ENCODE data around the gene PLEK. TPM values are rescaled to one million over a fixed set of nuclear protein-coding genes. Genes with fewer than 3 reads are reported as not detected.
"Not testable (repeated sequence)": the region's sequence is repeated elsewhere in the genome, so short reads cannot be mapped to it uniquely, and the experiment has no call there.

Gene PLEK
- total RNA-seq, 1 donor from 2014 or later, result 0.26 TPM

GRCh38 chr2:68363721-68364120 lies 1.4 kb upstream of the PLEK start:
- H3K36me3 Mint-ChIP-seq (ENCODE audit: low read depth), result peaks cover 2% of the 10 kb centered on the region
- H3K27ac Mint-ChIP-seq, result no peak overlapping the region
- intact Hi-C loops (cut with micrococcal nuclease), result loop anchor here (2.0 to 5.0 kb wide), 2 partner anchors 15 to 59 kb away; no protein-coding TSS in a partner anchor
- peaks cover 2% of the 10 kb centered on the region for H3K9me3 Mint-ChIP-seq
- no peak for DNase-seq
- H3K4me3 Mint-ChIP-seq, result no peak overlapping the region
- H3K4me1 Mint-ChIP-seq, result peaks cover 15% of the 10 kb centered on the region
- H3K27me3 Mint-ChIP-seq, result peaks cover 29% of the 10 kb centered on the region

DNA sequence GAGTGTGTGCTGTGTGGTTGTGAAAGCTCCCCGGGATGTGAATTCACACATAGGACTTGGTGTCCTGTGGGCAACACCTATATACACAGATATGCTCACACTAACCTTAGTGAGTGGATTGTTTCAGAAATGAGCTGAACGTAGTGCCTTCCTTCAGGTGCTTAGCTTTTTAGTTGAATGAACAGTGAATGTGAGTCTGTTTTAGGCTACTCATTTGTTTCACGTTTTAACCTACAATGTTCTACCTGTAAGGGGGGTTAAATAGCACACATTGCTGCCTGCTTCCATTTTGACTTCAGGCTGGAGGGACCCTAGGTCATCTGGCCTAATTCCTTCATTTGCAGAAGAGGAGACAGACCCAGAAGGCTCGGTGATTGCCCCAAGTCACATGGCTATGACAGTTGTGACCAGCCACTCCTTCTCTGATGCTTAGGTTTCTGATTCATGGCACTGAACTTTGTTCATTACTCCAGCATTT lies 1.0 kb downstream of the PLEK start:
- Mint-ChIP-seq H3K36me3 (ENCODE audit: low read depth) (peaks cover 2% of the 10 kb centered on the region), H3K27me3 (peaks cover 34% of the 10 kb centered on the region), H3K4me1 (peaks cover 17% of the 10 kb centered on the region), H3K9me3 (peaks cover 9% of the 10 kb centered on the region), H3K4me3 (no peak overlapping the region), H3K27ac (no peak overlapping the region)
- no peak for DNase-seq
- intact Hi-C loops (cut with micrococcal nuclease), result no loop called here

- intact Hi-C loops (cut with micrococcal nuclease), result no loop called here
- peaks cover 18% of the 10 kb centered on the region for H3K4me1 Mint-ChIP-seq
- no peak overlapping the region for H3K4me3 Mint-ChIP-seq
- peaks cover 9% of the 10 kb centered on the region for H3K9me3 Mint-ChIP-seq
- no peak for DNase-seq
- peaks cover 2% of the 10 kb centered on the region for H3K36me3 Mint-ChIP-seq (ENCODE audit: low read depth)
- H3K27me3 Mint-ChIP-seq, result peaks cover 36% of the 10 kb centered on the region
- no peak overlapping the region for H3K27ac Mint-ChIP-seq
These were observed 3.0 kb downstream of the PLEK start for GRCh38 chr2:68367953-68368653.

GRCh38 chr2:68368654-68369336 lies 3.7 kb downstream of the PLEK start:
- Mint-ChIP-seq H3K4me3 (no peak overlapping the region), H3K36me3 (ENCODE audit: low read depth) (peaks cover 2% of the 10 kb centered on the region), H3K27ac (no peak overlapping the region), H3K9me3 (peaks cover 9% of the 10 kb centered on the region), H3K4me1 (peaks cover 15% of the 10 kb centered on the region), H3K27me3 (peaks cover 36% of the 10 kb centered on the region)
- no peak for DNase-seq
- intact Hi-C loops (cut with micrococcal nuclease), result no loop called here

- no peak for DNase-seq
- Mint-ChIP-seq H3K4me1 (peaks cover 15% of the 10 kb centered on the region), H3K36me3 (ENCODE audit: low read depth) (peaks cover 2% of the 10 kb centered on the region), H3K27ac (no peak overlapping the region), H3K4me3 (no peak overlapping the region), H3K27me3 (peaks cover 39% of the 10 kb centered on the region), H3K9me3 (peaks cover 9% of the 10 kb centered on the region)
- intact Hi-C loops (cut with micrococcal nuclease), result no loop called here
These were observed 4.3 kb downstream of the PLEK start for GRCh38 chr2:68369337-68369734.

- no peak overlapping the region for H3K27ac Mint-ChIP-seq
- intact Hi-C loops (cut with micrococcal nuclease), result loop anchor here (2.0 kb wide), 1 partner anchor 16 kb away; no protein-coding TSS in a partner anchor
- peaks cover 46% of the 10 kb centered on the region for H3K27me3 Mint-ChIP-seq
- H3K4me3 Mint-ChIP-seq, result no peak overlapping the region
- H3K4me1 Mint-ChIP-seq, result peaks cover 12% of the 10 kb centered on the region
- no peak for DNase-seq
- peaks cover 9% of the 10 kb centered on the region for H3K9me3 Mint-ChIP-seq
- H3K36me3 Mint-ChIP-seq (ENCODE audit: low read depth), result peaks cover 2% of the 10 kb centered on the region
These were observed 6.1 kb downstream of the PLEK start for GRCh38 chr2:68371138-68371537.

DNA sequence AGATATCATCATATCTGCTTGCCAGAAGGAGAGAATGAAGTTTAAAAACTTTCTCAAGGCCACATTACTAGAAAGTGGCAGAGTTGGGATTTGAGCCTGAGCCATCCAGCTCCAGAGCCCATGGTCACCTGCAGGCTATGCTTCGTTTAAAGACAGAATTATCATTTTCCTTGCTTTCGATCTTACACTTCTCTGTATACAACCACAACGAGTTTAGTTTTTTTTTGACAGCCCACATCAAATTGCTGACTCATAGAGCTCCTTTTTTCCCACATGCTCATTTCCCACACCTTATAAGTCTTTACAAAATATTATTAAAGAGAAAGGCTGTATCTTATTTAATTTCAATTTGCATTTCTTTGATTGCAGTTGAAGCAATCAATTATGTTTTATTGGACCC lies 6.5 kb downstream of the PLEK start:
- intact Hi-C loops (cut with micrococcal nuclease), result loop anchor here (2.0 kb wide), 1 partner anchor 15 kb away; no protein-coding TSS in a partner anchor
- DNase-seq, result no peak
- no peak overlapping the region for H3K27ac Mint-ChIP-seq
- H3K9me3 Mint-ChIP-seq, result peaks cover 9% of the 10 kb centered on the region
- peaks cover 42% of the 10 kb centered on the region for H3K27me3 Mint-ChIP-seq
- no peak overlapping the region for H3K4me3 Mint-ChIP-seq
- H3K4me1 Mint-ChIP-seq, result peaks cover 12% of the 10 kb centered on the region
- H3K36me3 Mint-ChIP-seq (ENCODE audit: low read depth), result peaks cover 2% of the 10 kb centered on the region

DNA sequence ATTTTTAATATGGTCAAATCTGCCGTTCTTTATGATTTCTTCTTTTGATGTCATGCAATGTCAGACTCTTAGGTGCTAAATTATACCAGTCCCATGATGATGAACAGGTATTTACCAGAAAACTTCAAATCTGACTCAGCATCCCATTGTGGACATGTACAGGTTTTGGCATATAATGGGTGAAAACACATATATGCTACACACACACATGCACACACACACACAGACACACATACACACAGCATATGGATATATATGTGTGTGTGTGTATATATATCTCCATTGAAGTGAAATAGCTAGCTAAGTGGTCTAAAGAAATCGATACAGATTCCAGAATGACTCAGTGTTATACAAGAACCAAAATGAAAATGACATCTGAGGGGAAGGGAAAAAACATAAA lies 7.4 kb downstream of the PLEK start:
- intact Hi-C loops (cut with micrococcal nuclease), result no loop called here
- Mint-ChIP-seq H3K4me1 (peaks cover 12% of the 10 kb centered on the region), H3K9me3 (peaks cover 9% of the 10 kb centered on the region), H3K27ac (no peak overlapping the region), H3K27me3 (peaks cover 45% of the 10 kb centered on the region), H3K36me3 (ENCODE audit: low read depth) (peaks cover 2% of the 10 kb centered on the region), H3K4me3 (no peak overlapping the region)
- no peak for DNase-seq

- no peak for DNase-seq
- Mint-ChIP-seq H3K9me3 (peaks cover 5% of the 10 kb centered on the region), H3K27me3 (peaks cover 43% of the 10 kb centered on the region), H3K27ac (no peak overlapping the region), H3K4me1 (peaks cover 13% of the 10 kb centered on the region), H3K36me3 (ENCODE audit: low read depth) (no peaks in the 10 kb centered on the region), H3K4me3 (no peak overlapping the region)
- intact Hi-C loops (cut with micrococcal nuclease), result no loop called here
These were observed 9.1 kb downstream of the PLEK start for GRCh38 chr2:68374184-68374583.

- H3K4me1 Mint-ChIP-seq, result peaks cover 21% of the 10 kb centered on the region
These were observed 10.5 kb downstream of the PLEK start for GRCh38 chr2:68375582-68375981.

DNA sequence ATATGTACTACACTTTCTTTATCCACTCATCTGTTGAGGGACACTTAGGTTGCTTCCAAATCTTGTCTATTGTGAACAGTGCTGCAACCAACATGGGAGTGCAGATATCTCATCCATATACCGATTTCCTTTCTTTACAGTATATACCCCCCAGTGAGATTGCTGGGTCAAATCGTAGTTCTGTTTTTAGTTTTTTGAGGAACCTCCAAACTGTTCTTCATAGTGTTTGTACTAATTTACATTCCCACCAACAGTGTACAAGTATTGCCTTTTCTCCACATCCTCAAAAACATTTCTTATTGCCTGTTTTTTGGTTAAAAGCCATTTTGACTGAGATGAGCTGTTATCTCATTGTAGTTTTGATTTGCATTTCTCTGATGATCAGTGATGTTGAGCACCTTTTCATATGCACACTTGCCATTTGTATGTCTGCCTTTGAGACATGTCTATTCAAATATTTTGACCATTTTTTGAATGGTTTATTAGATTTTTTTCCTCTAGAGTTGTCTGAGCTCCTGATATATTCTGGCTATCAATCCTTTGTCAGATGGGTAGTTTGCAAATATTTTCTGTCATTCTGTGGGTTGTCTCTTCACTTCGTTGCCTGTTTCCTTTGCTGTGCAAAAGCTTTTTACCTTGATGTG lies 12.2 kb downstream of the PLEK start:
- peaks cover 15% of the 10 kb centered on the region for H3K4me1 Mint-ChIP-seq
- H3K9me3 Mint-ChIP-seq, result no peaks in the 10 kb centered on the region
- no peak for DNase-seq
- H3K27ac Mint-ChIP-seq, result no peak overlapping the region
- no peak overlapping the region for H3K4me3 Mint-ChIP-seq
- peaks cover 38% of the 10 kb centered on the region for H3K27me3 Mint-ChIP-seq
- H3K36me3 Mint-ChIP-seq (ENCODE audit: low read depth), result peaks cover 2% of the 10 kb centered on the region
- intact Hi-C loops (cut with micrococcal nuclease), result loop anchor here (5.0 kb wide), 1 partner anchor 175 kb away; no protein-coding TSS in a partner anchor

More at GRCh38 chr2:68375582-68375981, 10.5 kb downstream of the PLEK start:
- H3K27ac Mint-ChIP-seq, result no peak overlapping the region
- intact Hi-C loops (cut with micrococcal nuclease), result loop anchor here (5.0 kb wide), 1 partner anchor 173 kb away; no protein-coding TSS in a partner anchor
- H3K4me3 Mint-ChIP-seq, result no peak overlapping the region
- DNase-seq, result no peak
- H3K9me3 Mint-ChIP-seq, result no peaks in the 10 kb centered on the region
- peaks cover 2% of the 10 kb centered on the region for H3K36me3 Mint-ChIP-seq (ENCODE audit: low read depth)
- H3K27me3 Mint-ChIP-seq, result peaks cover 37% of the 10 kb centered on the region

GRCh38 chr2:68378779-68379178 lies 13.7 kb downstream of the PLEK start:
- not testable (repeated sequence) for H3K36me3 Mint-ChIP-seq (ENCODE audit: low read depth); H3K9me3 Mint-ChIP-seq; DNase-seq; H3K27ac Mint-ChIP-seq; H3K4me3 Mint-ChIP-seq
- intact Hi-C loops (cut with micrococcal nuclease), result loop anchor here (1.0 to 5.0 kb wide), 3 partner anchors 9 to 176 kb away; no protein-coding TSS in a partner anchor
- Mint-ChIP-seq H3K27me3 (peaks cover 41% of the 10 kb centered on the region), H3K4me1 (peaks cover 11% of the 10 kb centered on the region)

DNA sequence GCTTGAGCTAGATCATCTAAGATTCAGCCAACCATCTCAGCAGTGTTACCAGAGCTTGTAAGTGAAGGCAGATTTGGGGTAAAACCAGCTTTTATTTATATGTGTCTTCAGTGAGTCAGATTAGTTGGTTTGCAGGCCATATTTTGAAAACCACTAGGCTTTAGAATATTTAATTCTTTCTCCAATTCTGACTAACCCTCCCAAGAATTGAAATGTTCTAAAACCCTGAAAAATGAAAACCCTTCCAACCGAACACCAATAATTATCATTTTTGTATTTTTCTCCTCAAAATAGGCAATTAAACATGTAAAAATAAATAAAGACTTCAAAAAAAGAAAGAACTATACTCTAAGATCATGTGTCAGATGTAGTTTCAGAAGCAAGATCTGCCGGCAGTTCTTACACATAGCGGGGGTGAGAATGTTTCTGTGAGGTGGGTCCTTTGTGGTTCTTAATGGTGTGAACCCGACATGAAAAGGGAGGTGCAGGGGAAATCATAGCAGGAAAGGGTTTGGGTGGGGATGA lies 14.2 kb downstream of the PLEK start:
- peak; percentile 63 for DNase-seq
- peaks cover 11% of the 10 kb centered on the region for H3K4me1 Mint-ChIP-seq

More for the DNA sequence above, 14.2 kb downstream of the PLEK start:
- H3K27me3 Mint-ChIP-seq, result peaks cover 38% of the 10 kb centered on the region
- intact Hi-C loops (cut with micrococcal nuclease), result loop anchor here (1.0 to 5.0 kb wide), 3 partner anchors 8 to 177 kb away; no protein-coding TSS in a partner anchor
- peak overlapping the region; percentile 40 for H3K27ac Mint-ChIP-seq
- H3K4me3 Mint-ChIP-seq, result peak overlapping the region; percentile 3
- H3K9me3 Mint-ChIP-seq, result no peaks in the 10 kb centered on the region
- H3K36me3 Mint-ChIP-seq (ENCODE audit: low read depth), result peaks cover 2% of the 10 kb centered on the region
